Liver (tissue), 9 donors: ENCODE data around the gene ARL3. TPM values are rescaled to one million over a fixed set of nuclear protein-coding genes. Genes with fewer than 3 reads are reported as not detected.

ENCODE experiments used
- DNase-seq: peaks from one replicate; pipeline ENCODE4 v3.0.0-alpha.2; 2017; ENCODE audit warnings: low spot score
- H3K27ac ChIP-seq, 2 donors: one replicate each; pipeline ENCODE4 v1.7.0; 2013; ENCODE audit warnings: inconsistent platforms in 2 of 2, low read length in 2 of 2, control low read depth in 1 of 2, low read depth in 1 of 2, mild to moderate bottlenecking in 1 of 2
- H3K27me3 ChIP-seq, 4 donors: one replicate each; pipeline versions ENCODE4 v1.6.1 to v1.7.0; 2013; ENCODE audit warnings: low read length in 3 of 4, inconsistent platforms in 1 of 4, mild to moderate bottlenecking in 1 of 4, moderate library complexity in 1 of 4; ENCODE audit not compliant: control insufficient read depth in 4 of 4, insufficient read depth in 4 of 4
- H3K36me3 ChIP-seq, 4 donors: one replicate each; pipeline versions ENCODE4 v1.6.1 to v1.7.0; 2013; ENCODE audit warnings: low read length in 3 of 4, mild to moderate bottlenecking in 3 of 4, low read depth in 1 of 4, moderate library complexity in 1 of 4; ENCODE audit not compliant: control insufficient read depth in 4 of 4, insufficient read depth in 3 of 4
- H3K4me1 ChIP-seq, 4 donors: one replicate each; pipeline versions ENCODE4 v1.6.1 to v1.7.0; 2013; ENCODE audit warnings: low read length in 3 of 4, mild to moderate bottlenecking in 3 of 4, moderate library complexity in 1 of 4; ENCODE audit not compliant: control insufficient read depth in 4 of 4, insufficient read depth in 4 of 4
- H3K4me3 ChIP-seq, 3 donors: one replicate each; pipeline versions ENCODE4 v1.6.1 to v1.7.0; 2013; ENCODE audit warnings: low read length in 3 of 3, control low read depth in 1 of 3, low read depth in 1 of 3, mild to moderate bottlenecking in 1 of 3
- H3K9ac ChIP-seq, 2 donors: one replicate each; pipeline ENCODE4 v1.7.0; 2013; ENCODE audit warnings: low read length in 2 of 2, mild to moderate bottlenecking in 2 of 2, moderate library complexity in 2 of 2, control low read depth in 1 of 2, low read depth in 1 of 2
- H3K9me3 ChIP-seq, 4 donors: one replicate each; pipeline versions ENCODE4 v1.6.1 to v1.7.0; 2013; ENCODE audit warnings: low read length in 3 of 4; ENCODE audit not compliant: control insufficient read depth in 4 of 4
- FOXA2 ChIP-seq: IDR thresholded peaks from 2 replicates; pipeline ENCODE4 v1.6.1; 2016; ENCODE audit warnings: antibody characterized with exemption
- GABPA ChIP-seq, 2 donors: IDR thresholded peaks in 1 of 2; conservative IDR thresholded peaks in 1 of 2; 2 replicates each; pipeline ENCODE4 v1.6.1; 2016; ENCODE audit warnings: antibody characterized with exemption in 2 of 2, mild to moderate bottlenecking in 1 of 2, moderate library complexity in 1 of 2
- HNF4G ChIP-seq: IDR thresholded peaks from 2 replicates; pipeline ENCODE4 v1.6.1; 2016; ENCODE audit warnings: antibody characterized with exemption
- JUND ChIP-seq, 2 donors: IDR thresholded peaks; 2 replicates each; pipeline ENCODE4 v1.6.1; 2016; ENCODE audit warnings: antibody characterized with exemption in 2 of 2
- NR2F2 ChIP-seq: IDR thresholded peaks from 2 replicates; pipeline ENCODE4 v1.6.1; 2016; ENCODE audit warnings: antibody characterized with exemption
- RAD21 ChIP-seq, 2 donors: IDR thresholded peaks; 2 replicates each; pipeline ENCODE4 v1.6.1; 2016; ENCODE audit warnings: antibody characterized with exemption in 2 of 2, mild to moderate bottlenecking in 2 of 2
- RXRA ChIP-seq, 2 donors: IDR thresholded peaks; 2 replicates each; pipeline ENCODE4 v1.6.1; 2017 to 2018; ENCODE audit warnings: antibody characterized with exemption in 2 of 2, mild to moderate bottlenecking in 1 of 2
- SP1 ChIP-seq: IDR thresholded peaks from 2 replicates; pipeline ENCODE4 v1.6.1; 2018; ENCODE audit warnings: antibody characterized with exemption, mild to moderate bottlenecking
- TAF1 ChIP-seq: conservative IDR thresholded peaks from 2 replicates; pipeline ENCODE4 v1.6.1; 2016; ENCODE audit warnings: antibody characterized with exemption, mild to moderate bottlenecking
- WGBS: extraction: QIAGEN DNeasy Blood & Tissue Kit; methylation state at CpG from one replicate; pipeline ENCODE4 v1.1.7; 2013; 5-methylcytosine and 5-hydroxymethylcytosine counted together
- polyA plus RNA-seq, 2 donors: library from polyadenylated mRNA; stranded (reverse) in 1 of 2; unstranded in 1 of 2; fragments of 200-250 nt in 1 of 2; fragments of >200 nt in 1 of 2; fragmentation: Nextera tagmentation in 1 of 2; extraction: Ambion mirVana in 1 of 2; gene quantifications; one replicate each; pipeline versions ENCODE4 v1.2.1 to v1.2.3, GENCODE V29; 2013 to 2015
- total RNA-seq, 2 donors: library from RNA; depleted of rRNA; stranded (reverse); fragments of >200 nt; gene quantifications; one replicate each; pipeline ENCODE4 v1.2.3, GENCODE V29; 2014
- TF ChIP-seq, protein P1 (sequence below): IDR thresholded peaks from 2 replicates; pipeline ENCODE4 v1.6.1; 2016; ENCODE audit warnings: antibody characterized with exemption
- TF ChIP-seq, protein P2 (sequence below): IDR thresholded peaks from 2 replicates; pipeline ENCODE4 v1.6.1; 2016; ENCODE audit warnings: antibody characterized with exemption
- TF ChIP-seq, protein P3 (sequence below): IDR thresholded peaks from 2 replicates; pipeline ENCODE4 v1.6.1; 2016; ENCODE audit warnings: antibody characterized with exemption
- donor health status: healthy.
- donor health status: healthy.
- donor health status: healthy.
- donor health status: healthy.
- donor health status: healthy.

ARL3 gene
- total and polyA plus RNA-seq, 4 donors: 1.0 to 2.5 (median 2.3) TPM

DNA sequence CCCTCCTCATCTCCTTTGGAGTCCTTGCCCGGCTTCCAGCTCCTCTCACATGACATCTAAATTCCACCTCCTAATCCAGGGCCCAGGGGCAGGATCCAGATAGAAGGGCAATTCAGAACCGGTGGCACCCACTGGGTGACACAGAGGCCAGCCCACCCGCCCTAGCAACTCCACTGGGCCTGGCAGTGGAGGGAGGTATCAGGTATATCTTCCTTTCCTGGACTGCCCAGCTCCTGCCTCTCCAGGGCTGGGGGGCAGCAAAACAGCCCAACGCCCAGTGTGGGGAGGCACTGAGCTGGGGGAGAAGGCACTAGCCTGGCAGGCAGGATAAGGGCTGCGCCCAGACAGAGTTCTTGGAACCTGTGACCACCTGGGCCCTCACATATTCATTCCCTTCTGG, 80.3 kb downstream of the ARL3 start:
- no peak for DNase-seq
- H3K4me3 ChIP-seq: no peak overlapping the region
- H3K4me1 ChIP-seq: peaks cover 0 to 12% (median 6%) of the 10 kb centered on the region in 4 donors
- H3K36me3 ChIP-seq: peaks cover 0 to 9% (median 0%) of the 10 kb centered on the region in 4 donors
- no peak overlapping the region for H3K9ac ChIP-seq
- H3K27ac ChIP-seq: peak overlapping the region; percentile 63 to 78
- H3K27me3 ChIP-seq: no peaks in the 10 kb centered on the region
- no peak for TF ChIP-seq SP1
- TF ChIP-seq, protein P1, sequence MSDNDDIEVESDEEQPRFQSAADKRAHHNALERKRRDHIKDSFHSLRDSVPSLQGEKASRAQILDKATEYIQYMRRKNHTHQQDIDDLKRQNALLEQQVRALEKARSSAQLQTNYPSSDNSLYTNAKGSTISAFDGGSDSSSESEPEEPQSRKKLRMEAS: no peak
- no peak for TF ChIP-seq RXRA (IDR thresholded peaks at IDR 0.05)
- no peak for TF ChIP-seq NR2F2
- no peak for TF ChIP-seq JUND (IDR thresholded peaks at IDR 0.05)
- H3K9me3 ChIP-seq: no peaks in the 10 kb centered on the region
- WGBS: 92% methylated on average over 5 of the region's 5 CpGs

DNA sequence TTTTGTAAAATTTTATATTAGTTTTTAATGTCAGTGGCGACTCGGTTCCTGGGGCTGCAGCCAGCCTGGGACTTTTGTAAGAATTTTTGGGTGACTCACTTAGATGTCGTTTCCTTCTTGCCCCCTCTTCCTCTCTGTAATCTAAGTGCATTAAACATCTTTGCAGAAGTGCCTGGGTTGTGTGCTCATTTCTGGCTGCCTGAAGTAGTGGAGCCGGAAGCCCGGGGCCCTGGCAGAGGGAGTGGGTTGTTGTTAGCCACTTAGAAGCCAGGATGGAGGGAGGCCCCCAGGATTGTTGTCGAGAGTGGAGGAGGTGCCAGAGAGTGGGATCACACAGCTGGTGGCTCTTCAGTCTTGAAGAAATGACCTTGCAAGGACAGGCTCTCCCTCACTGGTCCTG, 80.9 kb downstream of the ARL3 start:
- DNase-seq: no peak
- H3K4me3 ChIP-seq: no peak overlapping the region
- H3K27ac ChIP-seq: peak overlapping the region; percentile 63 to 78
- 65% methylated on average over 6 of the region's 6 CpGs for WGBS
- no peaks in the 10 kb centered on the region for H3K9me3 ChIP-seq
- peak; percentile 87 for TF ChIP-seq NR2F2
- peak in 1 of 2 donors; percentile 63 for TF ChIP-seq JUND (IDR thresholded peaks at IDR 0.05)
- no peak for TF ChIP-seq HNF4G
- TF ChIP-seq, protein P2, sequence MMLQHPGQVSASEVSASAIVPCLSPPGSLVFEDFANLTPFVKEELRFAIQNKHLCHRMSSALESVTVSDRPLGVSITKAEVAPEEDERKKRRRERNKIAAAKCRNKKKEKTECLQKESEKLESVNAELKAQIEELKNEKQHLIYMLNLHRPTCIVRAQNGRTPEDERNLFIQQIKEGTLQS: no peak
- TF ChIP-seq TAF1: no peak
- TF ChIP-seq FOXA2: no peak
- no peak for TF ChIP-seq GABPA (IDR thresholded peaks at IDR 0.05 in 1 of 2, conservative IDR thresholded peaks at IDR 0.05 in 1 of 2)
- TF ChIP-seq, protein P1: peak; percentile 28
- no peak for TF ChIP-seq RXRA (IDR thresholded peaks at IDR 0.05)
- H3K4me1 ChIP-seq: peaks cover under 1 to 16% (median 6%) of the 10 kb centered on the region in 4 donors
- H3K36me3 ChIP-seq: peaks cover 0 to 9% (median 0%) of the 10 kb centered on the region in 4 donors
- H3K27me3 ChIP-seq: no peaks in the 10 kb centered on the region
- no peak overlapping the region for H3K9ac ChIP-seq

DNA sequence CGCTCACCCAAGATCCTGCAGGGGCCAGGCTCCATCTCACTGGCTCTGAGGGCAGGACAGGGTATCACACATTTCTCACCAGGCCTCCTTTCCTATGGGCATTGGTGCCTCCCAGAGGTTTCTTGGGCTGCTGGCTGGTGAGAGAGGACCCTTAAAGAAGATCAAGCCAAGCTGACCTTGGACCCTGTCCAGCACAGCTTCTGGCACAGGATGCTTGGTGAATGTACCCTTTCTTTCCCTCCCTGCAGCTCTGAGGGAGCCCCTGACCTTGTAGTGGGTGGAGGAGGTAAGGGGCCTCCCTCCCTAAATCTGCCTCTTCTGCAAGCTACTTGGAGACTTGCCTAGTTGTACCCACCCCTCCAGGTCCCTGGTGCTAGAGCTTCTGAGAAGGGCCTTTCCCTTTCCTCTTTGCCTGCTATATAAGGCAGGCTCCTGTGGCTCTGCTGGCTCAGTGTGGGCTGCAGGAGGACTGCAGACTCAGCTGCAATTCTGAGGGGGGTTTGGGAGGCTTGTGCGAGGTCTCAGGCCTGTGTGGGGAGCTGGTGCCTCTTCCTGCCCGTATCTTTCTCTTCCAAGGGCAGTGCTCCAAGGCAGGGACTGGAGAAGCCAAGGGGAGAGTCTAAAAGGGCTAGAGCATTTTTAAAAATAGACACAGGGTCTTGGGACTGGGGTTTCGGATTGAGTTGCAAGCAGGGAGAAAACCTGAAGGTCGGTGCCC, 81.6 kb downstream of the ARL3 start:
- Histone ChIP-seq H3K9ac (no peak overlapping the region), H3K36me3 (peaks cover 0 to 9% (median 0%) of the 10 kb centered on the region in 4 donors), H3K4me1 (peaks cover 8 to 24% (median 13%) of the 10 kb centered on the region in 4 donors), H3K27ac (peak overlapping the region; percentile 47 to 51), H3K9me3 (no peaks in the 10 kb centered on the region), H3K27me3 (no peaks in the 10 kb centered on the region), H3K4me3 (no peak overlapping the region)
- WGBS: 65% methylated on average over 5 of the region's 5 CpGs
- TF ChIP-seq, protein P3, sequence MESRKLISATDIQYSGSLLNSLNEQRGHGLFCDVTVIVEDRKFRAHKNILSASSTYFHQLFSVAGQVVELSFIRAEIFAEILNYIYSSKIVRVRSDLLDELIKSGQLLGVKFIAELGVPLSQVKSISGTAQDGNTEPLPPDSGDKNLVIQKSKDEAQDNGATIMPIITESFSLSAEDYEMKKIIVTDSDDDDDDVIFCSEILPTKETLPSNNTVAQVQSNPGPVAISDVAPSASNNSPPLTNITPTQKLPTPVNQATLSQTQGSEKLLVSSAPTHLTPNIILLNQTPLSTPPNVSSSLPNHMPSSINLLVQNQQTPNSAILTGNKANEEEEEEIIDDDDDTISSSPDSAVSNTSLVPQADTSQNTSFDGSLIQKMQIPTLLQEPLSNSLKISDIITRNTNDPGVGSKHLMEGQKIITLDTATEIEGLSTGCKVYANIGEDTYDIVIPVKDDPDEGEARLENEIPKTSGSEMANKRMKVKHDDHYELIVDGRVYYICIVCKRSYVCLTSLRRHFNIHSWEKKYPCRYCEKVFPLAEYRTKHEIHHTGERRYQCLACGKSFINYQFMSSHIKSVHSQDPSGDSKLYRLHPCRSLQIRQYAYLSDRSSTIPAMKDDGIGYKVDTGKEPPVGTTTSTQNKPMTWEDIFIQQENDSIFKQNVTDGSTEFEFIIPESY: no peak
- no peak for TF ChIP-seq SP1
- peak in 1 of 2 donors; percentile 5 for TF ChIP-seq RAD21 (IDR thresholded peaks at IDR 0.05)
- no peak for DNase-seq
